PC-3 (cell line): Measurements from ENCODE around the gene CSNK1A1. TPM values are rescaled to one million over a fixed set of nuclear protein-coding genes. Genes with fewer than 3 reads are reported as not detected.

Experiments
- ATAC-seq: fragments of 200-7000 bp; cut with Tn5 transposase; 2 replicates; pipeline ENCODE4 v1.9.1; 2020; ENCODE audit warnings: mild to moderate bottlenecking, moderate library complexity
- BruUV-seq: library from RNA; stranded (reverse); fragments of 400-500 nt; replicated peaks from 2 replicates; lab custom pipeline; 2021; lab: Mats Ljungman, UMichigan
- CTCF ChIA-PET: fragments of 300-600 bp; sonication (Branson Sonifier 250); formaldehyde crosslinking; loops from one replicate; lab custom pipeline; 2022; ENCODE audit warnings: antibody characterized with exemption; lab: Charles Lee
- POLR2A ChIA-PET: fragments of 300-600 bp; sonication (Branson Sonifier 250); formaldehyde crosslinking; loops from one replicate; lab custom pipeline; 2022; ENCODE audit warnings: antibody characterized with exemption; ENCODE audit not compliant: unreplicated experiment; lab: Charles Lee
- DNase-seq: peaks from one replicate; pipeline ENCODE4 v3.0.0-alpha.2; 2015
- H2AFZ ChIP-seq: fragments of 300-600 bp; sonication (generic); 2 replicates; pipeline ENCODE4 v1.6.0; 2016; ENCODE audit warnings: antibody characterized with exemption, low read length
- H3F3A ChIP-seq: fragments of 300-600 bp; sonication (generic); one replicate; pipeline ENCODE4 v1.6.0; 2017; ENCODE audit warnings: antibody characterized with exemption, low read length, control low read depth, mild to moderate bottlenecking; ENCODE audit not compliant: unreplicated experiment
- H3K27ac ChIP-seq: fragments of 300-600 bp; sonication (generic); 2 replicates; pipeline ENCODE4 v1.5.1; 2016; ENCODE audit warnings: mild to moderate bottlenecking, low read length
- H3K27me3 ChIP-seq: fragments of 300-600 bp; sonication (generic); 2 replicates; pipeline ENCODE4 v1.6.1; 2016; ENCODE audit warnings: low read length, mixed read lengths
- H3K36me3 ChIP-seq: fragments of 300-600 bp; sonication (generic); 2 replicates; pipeline ENCODE4 v1.6.1; 2016; ENCODE audit warnings: low read depth, mixed run types, low read length, mixed read lengths
- H3K4me1 ChIP-seq: fragments of 300-600 bp; sonication (generic); 2 replicates; pipeline ENCODE4 v1.5.1; 2016; ENCODE audit warnings: low read length; ENCODE audit not compliant: insufficient read depth
- H3K4me2 ChIP-seq: fragments of 300-600 bp; sonication (generic); 2 replicates; pipeline ENCODE4 v1.6.0; 2016; ENCODE audit warnings: low read length
- H3K4me3 ChIP-seq: fragments of 300-600 bp; sonication (generic); 2 replicates; pipeline ENCODE4 v1.5.1; 2016; ENCODE audit warnings: mild to moderate bottlenecking, low read length, mixed read lengths
- H3K79me2 ChIP-seq: fragments of 300-600 bp; sonication (generic); 2 replicates; pipeline ENCODE4 v1.6.1; 2017; ENCODE audit warnings: low read length, mixed read lengths
- H3K9ac ChIP-seq: fragments of 300-600 bp; sonication (generic); 2 replicates; pipeline ENCODE4 v1.6.0; 2016; ENCODE audit warnings: mild to moderate bottlenecking, low read length
- H3K9me2 ChIP-seq: fragments of 300-600 bp; sonication (generic); replicated peaks from 2 replicates; pipeline ENCODE4 v1.6.1; 2016; ENCODE audit warnings: mixed run types, low read length, mixed read lengths
- H3K9me3 ChIP-seq: fragments of 300-600 bp; sonication (generic); 2 replicates; pipeline ENCODE4 v1.6.1; 2016; ENCODE audit warnings: low read length, mixed read lengths
- H4K20me1 ChIP-seq: fragments of 300-600 bp; sonication (generic); 2 replicates; pipeline ENCODE4 v1.6.1; 2016; ENCODE audit warnings: low read length, mixed read lengths
- EZH2 ChIP-seq: fragments of 300-600 bp; sonication (generic); IDR thresholded peaks from one replicate; pipeline ENCODE4 v1.6.1; 2017; ENCODE audit warnings: antibody characterized with exemption, mild to moderate bottlenecking, low read length; ENCODE audit not compliant: unreplicated experiment
- EZH2phosphoT487 ChIP-seq: fragments of 300-600 bp; sonication (generic); IDR thresholded peaks from 2 replicates; pipeline ENCODE4 v1.6.1; 2018; ENCODE audit warnings: mild to moderate bottlenecking, antibody characterized with exemption, low read length, borderline replicate concordance
- intact Hi-C: fragments of 100-400 bp; cut with micrococcal nuclease; formaldehyde crosslinking; loops from 2 replicates; pipeline ENCODE4 v1.9.0; 2023
- total RNA-seq: library from RNA; depleted of rRNA; stranded (reverse); fragments of >200 nt; gene quantifications from 2 replicates; pipeline ENCODE4 v1.2.3, GENCODE V29; 2014
- TF ChIP-seq, protein P1 (sequence below): fragments of 300-600 bp; sonication (generic); conservative IDR thresholded peaks from 2 replicates; pipeline ENCODE4 v1.5.1; 2017; ENCODE audit warnings: antibody characterized with exemption, low read depth, mild to moderate bottlenecking, low read length

The CSNK1A1 gene
- total RNA-seq, 1 experiment from 2014 or later: 586 TPM

DNA sequence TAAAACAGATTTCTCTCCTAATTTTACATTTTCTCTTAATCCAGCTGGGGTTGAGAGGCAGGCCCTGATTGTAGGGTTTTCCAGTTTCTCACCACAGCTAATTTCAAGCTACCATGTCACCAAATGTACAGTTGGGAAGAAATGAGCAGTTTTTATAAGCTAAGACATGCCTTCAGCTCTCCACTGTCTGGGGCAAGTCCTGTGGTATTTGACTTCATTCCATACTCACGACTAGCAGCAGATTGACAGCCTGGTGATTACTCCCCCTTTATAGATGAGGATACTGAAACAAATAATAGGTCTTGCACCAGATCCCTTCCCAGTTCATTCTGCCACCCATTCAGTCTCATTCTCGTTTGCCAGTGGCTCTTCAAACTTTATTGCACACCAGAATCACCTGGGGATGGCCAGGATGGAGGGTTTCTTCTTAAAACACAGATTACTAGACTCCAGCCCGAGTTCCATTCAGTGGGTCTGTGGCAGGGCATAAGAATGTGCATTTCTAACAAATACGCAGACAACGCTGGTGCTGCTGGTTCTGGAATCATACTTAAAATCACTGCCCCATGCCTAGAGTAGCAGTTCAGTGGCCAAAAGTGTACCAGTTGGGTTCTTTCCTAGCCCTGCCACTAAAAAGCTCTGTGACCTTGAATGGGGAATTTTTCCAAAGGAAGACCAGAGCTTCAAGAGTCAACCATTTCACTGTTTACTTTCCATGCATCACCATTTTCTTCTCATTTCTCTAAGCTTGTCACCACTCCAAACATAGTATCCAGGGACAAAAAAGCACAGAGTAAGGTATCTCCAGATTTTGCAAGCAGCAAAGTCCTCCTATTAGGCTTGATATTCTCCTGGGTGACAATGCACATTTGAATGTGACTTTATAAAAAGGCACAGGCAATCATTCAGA lies 64.3 kb downstream of the CSNK1A1 start:
- ATAC-seq (peak; percentile 6), DNase-seq (peak; percentile 70)
- peak overlapping the region; percentile 82 for H3K9ac ChIP-seq
- H3K27me3 ChIP-seq: no peaks in the 10 kb centered on the region
- no peaks in the 10 kb centered on the region for H3K9me2 ChIP-seq
- CTCF ChIA-PET: interaction anchor here (0.7 to 2.2 kb wide), 3 partner anchors 11 to 47 kb away, joined by 3 to 19 read pairs (median 8); no protein-coding TSS in a partner anchor
- no peaks in the 10 kb centered on the region for H4K20me1 ChIP-seq
- H3K4me3 ChIP-seq: peak overlapping the region; percentile 10; the same call in 1 of the 2 replicates
- BruUV-seq: no TSS peak
- no peaks in the 10 kb centered on the region for H3K9me3 ChIP-seq
- H3K79me2 ChIP-seq: no peaks in the 10 kb centered on the region
- no peak overlapping the region for H2AFZ ChIP-seq
- intact Hi-C loops: loop anchor here (1.0 to 5.0 kb wide), 5 partner anchors 10 to 130 kb away; partner anchors contain the start of gene CSNK1A1
- TF ChIP-seq, protein P1, sequence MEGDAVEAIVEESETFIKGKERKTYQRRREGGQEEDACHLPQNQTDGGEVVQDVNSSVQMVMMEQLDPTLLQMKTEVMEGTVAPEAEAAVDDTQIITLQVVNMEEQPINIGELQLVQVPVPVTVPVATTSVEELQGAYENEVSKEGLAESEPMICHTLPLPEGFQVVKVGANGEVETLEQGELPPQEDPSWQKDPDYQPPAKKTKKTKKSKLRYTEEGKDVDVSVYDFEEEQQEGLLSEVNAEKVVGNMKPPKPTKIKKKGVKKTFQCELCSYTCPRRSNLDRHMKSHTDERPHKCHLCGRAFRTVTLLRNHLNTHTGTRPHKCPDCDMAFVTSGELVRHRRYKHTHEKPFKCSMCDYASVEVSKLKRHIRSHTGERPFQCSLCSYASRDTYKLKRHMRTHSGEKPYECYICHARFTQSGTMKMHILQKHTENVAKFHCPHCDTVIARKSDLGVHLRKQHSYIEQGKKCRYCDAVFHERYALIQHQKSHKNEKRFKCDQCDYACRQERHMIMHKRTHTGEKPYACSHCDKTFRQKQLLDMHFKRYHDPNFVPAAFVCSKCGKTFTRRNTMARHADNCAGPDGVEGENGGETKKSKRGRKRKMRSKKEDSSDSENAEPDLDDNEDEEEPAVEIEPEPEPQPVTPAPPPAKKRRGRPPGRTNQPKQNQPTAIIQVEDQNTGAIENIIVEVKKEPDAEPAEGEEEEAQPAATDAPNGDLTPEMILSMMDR: no peak
- TF ChIP-seq EZH2 (no peak), EZH2phosphoT487 (no peak)
- POLR2A ChIA-PET: interaction anchor here (0.5 to 1.7 kb wide), 8 partner anchors 9 to 1894 kb away, joined by 3 to 12 read pairs (median 4); partner anchors contain the start of gene CSNK1A1
- peak overlapping the region; percentile 67 for H3K4me2 ChIP-seq
- H3K36me3 ChIP-seq: no peaks in the 10 kb centered on the region
- H3K27ac ChIP-seq: peak overlapping the region; percentile 94
- H3F3A ChIP-seq: peaks cover 37% of the 10 kb centered on the region
- H3K4me1 ChIP-seq: peaks cover 89% of the 10 kb centered on the region

DNA sequence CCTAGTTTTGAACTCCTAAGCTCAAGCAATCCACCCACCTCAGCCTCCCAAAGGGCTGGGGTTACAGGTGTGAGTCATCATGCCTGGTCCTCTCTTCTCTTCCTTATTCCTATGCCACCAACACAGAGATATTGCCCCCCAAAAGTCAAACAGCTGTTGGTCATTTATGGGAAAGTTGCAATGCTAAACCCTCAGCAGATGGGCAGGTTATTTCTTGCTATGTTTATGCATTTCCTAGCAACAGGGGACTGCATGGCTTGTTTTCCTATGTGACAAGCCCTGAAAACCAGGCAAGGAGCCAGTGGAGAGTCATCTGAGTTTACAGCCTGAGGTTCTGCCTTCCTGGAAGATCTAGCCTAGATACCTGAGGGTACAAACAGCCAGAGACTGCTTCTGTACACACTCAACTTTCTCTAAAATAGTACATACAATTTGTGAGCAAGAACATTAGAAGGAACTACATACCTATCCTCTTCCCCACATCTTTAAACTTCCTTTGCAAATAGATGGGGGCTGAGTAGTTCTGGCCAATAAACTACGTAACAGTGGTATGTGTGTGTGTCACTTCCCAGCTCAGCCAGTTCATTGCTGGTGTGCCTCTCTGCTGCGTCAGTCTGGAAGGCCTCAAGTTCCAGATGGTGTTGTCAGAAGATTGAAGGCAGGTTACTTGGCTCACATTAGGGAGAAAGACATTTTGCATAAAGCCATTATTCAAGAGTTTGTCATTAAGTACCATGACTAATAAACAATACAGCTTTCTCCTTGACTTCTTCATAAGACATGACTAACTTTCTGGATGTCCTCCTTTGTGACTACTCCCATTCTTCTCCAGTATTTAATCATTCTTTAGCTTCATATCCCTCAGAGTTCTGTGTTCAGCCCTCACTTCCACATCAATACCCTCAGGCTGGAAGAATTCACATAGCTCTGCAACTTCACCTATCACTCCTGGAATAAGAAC lies 65.3 kb downstream of the CSNK1A1 start:
- Histone ChIP-seq H3K9me3 (no peaks in the 10 kb centered on the region), H4K20me1 (no peaks in the 10 kb centered on the region), H3K4me2 (peak overlapping the region; percentile 73), H3K27ac (peak overlapping the region; percentile 94), H3F3A (peaks cover 37% of the 10 kb centered on the region), H3K4me1 (peaks cover 87% of the 10 kb centered on the region), H3K4me3 (peak overlapping the region; percentile 10; the same call in 1 of the 2 replicates), H3K36me3 (no peaks in the 10 kb centered on the region), H3K79me2 (no peaks in the 10 kb centered on the region), H3K27me3 (no peaks in the 10 kb centered on the region), H2AFZ (no peak overlapping the region), H3K9me2 (no peaks in the 10 kb centered on the region), H3K9ac (peak overlapping the region; percentile 82)
- ATAC-seq (peak; percentile 75), DNase-seq (peak; percentile 100)
- TF ChIP-seq EZH2phosphoT487: no peak
- TF ChIP-seq, protein P1: no peak
- no peak for TF ChIP-seq EZH2
- CTCF ChIA-PET: interaction anchor here (0.6 to 2.2 kb wide), 4 partner anchors 12 to 477 kb away, joined by 4 to 19 read pairs (median 6); no protein-coding TSS in a partner anchor
- POLR2A ChIA-PET: interaction anchor here (0.5 to 1.7 kb wide), 15 partner anchors 9 to 1893 kb away, joined by 3 to 12 read pairs (median 4); partner anchors contain the start of gene CSNK1A1
- intact Hi-C loops: loop anchor here (1.0 to 5.0 kb wide), 5 partner anchors 11 to 131 kb away; partner anchors contain the start of gene CSNK1A1
- BruUV-seq: TSS peak; percentile 1
